ENCODE measurements around the gene GAD2.

- TF ChIP-seq CTCF (IDR thresholded peaks at IDR 0.05; ENCODE audit: low read length) (no peak), EZH2 (optimal IDR thresholded peaks at IDR 0.05; ENCODE audit: low read depth, low read length) (no peak)
Measured at GRCh38 chr10:26172131-26172530, 44.4 kb upstream of the GAD2 start.
